ENCODE results near the gene NCMAP. TPM values are rescaled to one million over a fixed set of nuclear protein-coding genes. Genes with fewer than 3 reads are reported as not detected.

The NCMAP gene
- polyA plus RNA-seq, 1 donor (not counting 4 experiments of a cell fraction or from before 2014, with no cell fraction given) = 0.05 TPM

GRCh38 chr1:24600551-24600950 lies 44.7 kb downstream of the NCMAP start:
- DNase-seq (ENCODE audit: low read depth, low spot score) (no peak), FAIRE-seq (no peak)
- no peaks in the 10 kb centered on the region for H3K4me1 ChIP-seq (ENCODE audit: control insufficient read depth, extremely low read depth, insufficient read depth, low read length)
- no peaks in the 10 kb centered on the region for H3K27me3 ChIP-seq (ENCODE audit: control insufficient read depth, extremely low read depth, insufficient read depth, low read length)
- no peaks in the 10 kb centered on the region for H4K20me1 ChIP-seq (ENCODE audit: control insufficient read depth, extremely low read depth, insufficient read depth, low read length)
- H3K27ac ChIP-seq (ENCODE audit: control insufficient read depth, insufficient read depth, low read length) = no peak overlapping the region
- H3K36me3 ChIP-seq (ENCODE audit: control insufficient read depth in 2 of 2, extremely low read depth in 1 of 2, insufficient read depth in 2 of 2, low read length in 2 of 2) = no peaks in the 10 kb centered on the region
- H3K4me2 ChIP-seq (ENCODE audit: control insufficient read depth, extremely low read depth, insufficient read depth, low read depth, low read length) = no peak overlapping the region
- no peaks in the 10 kb centered on the region for H3K9me1 ChIP-seq (ENCODE audit: control insufficient read depth, extremely low read depth, insufficient read depth, low read length)
- TF ChIP-seq CTCF (optimal IDR thresholded peaks at IDR 0.05 in 1 of 3, IDR thresholded peaks at IDR 0.05 in 1 of 3, conservative IDR thresholded peaks at IDR 0.05 in 1 of 3; ENCODE audit: extremely low read depth in 1 of 3, insufficient read depth in 2 of 3, low read length in 3 of 3) = no peak
- TF ChIP-seq EZH2 (IDR thresholded peaks at IDR 0.05; ENCODE audit: low read length) = no peak
- H3K79me2 ChIP-seq (ENCODE audit: control insufficient read depth, insufficient read depth, low read length) = no peaks in the 10 kb centered on the region
- no peak overlapping the region for H3K9ac ChIP-seq (ENCODE audit: control insufficient read depth, extremely low read depth, insufficient read depth, low read length)
- no peak overlapping the region for H3K4me3 ChIP-seq (ENCODE audit: control insufficient read depth in 2 of 3, extremely low read depth in 1 of 3, insufficient read depth in 2 of 3, low read depth in 1 of 3, low read length in 3 of 3)
- dilution Hi-C loops (cut with MboI; ENCODE audit: extremely low pct_ligation_motif_present, low sequenced_read_pairs) = no loop called here
- H3K9me3 ChIP-seq (ENCODE audit: control insufficient read depth, low read depth, low read length) = no peaks in the 10 kb centered on the region
- H2AFZ ChIP-seq (ENCODE audit: control insufficient read depth, low read length) = no peak overlapping the region

GRCh38 chr1:24605534-24606295 lies 49.8 kb downstream of the NCMAP start:
- dilution Hi-C loops (cut with MboI; ENCODE audit: extremely low pct_ligation_motif_present, low sequenced_read_pairs) = no loop called here
- Histone ChIP-seq H3K4me3 (ENCODE audit: control insufficient read depth in 2 of 3, extremely low read depth in 1 of 3, insufficient read depth in 2 of 3, low read depth in 1 of 3, low read length in 3 of 3) (no peak overlapping the region), H2AFZ (ENCODE audit: control insufficient read depth, low read length) (no peak overlapping the region), H3K9me1 (ENCODE audit: control insufficient read depth, extremely low read depth, insufficient read depth, low read length) (no peaks in the 10 kb centered on the region), H3K9me3 (ENCODE audit: control insufficient read depth, low read depth, low read length) (no peaks in the 10 kb centered on the region), H3K27me3 (ENCODE audit: control insufficient read depth, extremely low read depth, insufficient read depth, low read length) (peaks cover 9% of the 10 kb centered on the region), H3K27ac (ENCODE audit: control insufficient read depth, insufficient read depth, low read length) (no peak overlapping the region), H3K4me1 (ENCODE audit: control insufficient read depth, extremely low read depth, insufficient read depth, low read length) (no peaks in the 10 kb centered on the region), H3K4me2 (ENCODE audit: control insufficient read depth, extremely low read depth, insufficient read depth, low read depth, low read length) (no peak overlapping the region), H3K36me3 (ENCODE audit: control insufficient read depth in 2 of 2, extremely low read depth in 1 of 2, insufficient read depth in 2 of 2, low read length in 2 of 2) (no peaks in the 10 kb centered on the region), H4K20me1 (ENCODE audit: control insufficient read depth, extremely low read depth, insufficient read depth, low read length) (no peaks in the 10 kb centered on the region), H3K9ac (ENCODE audit: control insufficient read depth, extremely low read depth, insufficient read depth, low read length) (no peak overlapping the region), H3K79me2 (ENCODE audit: control insufficient read depth, insufficient read depth, low read length) (no peaks in the 10 kb centered on the region)
- TF ChIP-seq EZH2 (IDR thresholded peaks at IDR 0.05; ENCODE audit: low read length) = no peak
- no peak for TF ChIP-seq CTCF (optimal IDR thresholded peaks at IDR 0.05 in 1 of 3, IDR thresholded peaks at IDR 0.05 in 1 of 3, conservative IDR thresholded peaks at IDR 0.05 in 1 of 3; ENCODE audit: extremely low read depth in 1 of 3, insufficient read depth in 2 of 3, low read length in 3 of 3)
- FAIRE-seq = no peak
- no peak for DNase-seq (ENCODE audit: low read depth, low spot score)

Measured in keratinocyte (primary cell).